Mammary epithelial cell (primary cell): ENCODE measurements around the gene HMCN2.

Experiments
- CTCF ChIP-seq, 2 donors: IDR thresholded peaks in 1 of 2; conservative IDR thresholded peaks in 1 of 2; 2 replicates each; pipeline ENCODE4 v1.5.1; 2011 to 2012; ENCODE audit warnings: inconsistent platforms in 2 of 2, low read length in 2 of 2, mild to moderate bottlenecking in 2 of 2, control low read depth in 1 of 2, low read depth in 1 of 2; ENCODE audit not compliant: insufficient read depth in 1 of 2; ENCODE audit errors: extremely low read depth in 1 of 2
- EZH2 ChIP-seq: IDR thresholded peaks from 2 replicates; pipeline ENCODE4 v1.6.1; 2012; ENCODE audit warnings: low read length, inconsistent platforms, borderline replicate concordance

DNA sequence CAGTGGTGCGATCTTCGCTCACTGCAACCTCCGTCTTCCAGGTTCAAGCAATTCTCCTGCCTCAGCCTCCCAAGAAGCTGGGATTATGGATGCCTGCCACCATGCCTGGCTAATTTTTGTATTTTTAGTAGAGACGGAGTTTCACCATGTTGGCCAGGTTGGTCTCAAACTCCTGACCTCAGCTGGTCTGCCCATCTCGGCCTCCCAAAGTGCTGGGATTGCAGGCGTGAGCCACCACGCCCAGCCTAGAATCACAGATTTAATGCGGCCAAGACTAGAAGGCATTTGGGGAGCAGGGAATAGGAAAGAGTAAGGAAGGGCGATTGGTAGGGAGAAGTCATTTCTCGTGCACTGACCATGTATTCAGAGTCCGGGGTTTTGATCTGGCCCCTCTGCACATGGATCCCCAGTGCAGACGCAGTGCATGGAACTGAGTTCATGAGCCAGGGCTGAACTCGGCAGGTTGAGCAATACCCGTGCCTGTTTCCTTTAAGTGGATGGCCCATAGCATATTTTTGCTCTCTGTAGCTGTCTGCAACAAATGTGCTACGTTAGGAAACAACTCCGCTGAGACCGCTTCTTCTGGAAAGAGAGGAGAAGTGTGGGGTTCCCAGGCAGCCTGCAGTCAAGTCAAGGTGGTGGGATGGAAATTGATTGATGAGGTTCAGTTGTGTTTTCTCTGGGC is 3.4 kb upstream of the HMCN2 start:
- TF ChIP-seq CTCF (conservative IDR thresholded peaks at IDR 0.05 in 1 of 2, IDR thresholded peaks at IDR 0.05 in 1 of 2; ENCODE audit: extremely low read depth in 1 of 2, insufficient read depth in 1 of 2, low read depth in 1 of 2, low read length in 2 of 2): no peak
- TF ChIP-seq EZH2: no peak
